DND-41 (cell line): ENCODE data around the gene FAM217A.
"Not testable (repeated sequence)": the region's sequence is repeated elsewhere in the genome, so short reads cannot be mapped to it uniquely, and the experiment has no call there.

Experiments
- ATAC-seq: fragments of 200-7000 bp; cut with Tn5 transposase; 3 replicates; pipeline ENCODE4 v1.9.1; 2021; ENCODE audit warnings: low read depth; ENCODE audit not compliant: insufficient read depth
- DNase-seq: peaks from one replicate; pipeline ENCODE4 v3.0.0-alpha.2; 2020
- H2AFZ ChIP-seq: 2 replicates; pipeline ENCODE4 v1.6.0; 2012; ENCODE audit warnings: low read depth, low read length
- H3K27ac ChIP-seq: 2 replicates; pipeline ENCODE4 v1.5.1; 2012; ENCODE audit warnings: low read length, inconsistent platforms
- H3K27me3 ChIP-seq: fragments of 200-600 bp; sonication (generic); 2 replicates; pipeline ENCODE4 v1.6.0; 2012; ENCODE audit warnings: low read length, mild to moderate bottlenecking, inconsistent platforms; ENCODE audit not compliant: insufficient read depth, poor library complexity
- H3K36me3 ChIP-seq: 2 replicates; pipeline ENCODE4 v1.5.1; 2012; ENCODE audit warnings: low read length, inconsistent platforms; ENCODE audit not compliant: insufficient read depth
- H3K4me1 ChIP-seq: 2 replicates; pipeline ENCODE4 v1.5.1; 2012; ENCODE audit warnings: mild to moderate bottlenecking, low read length; ENCODE audit not compliant: insufficient read depth
- H3K4me2 ChIP-seq: 2 replicates; pipeline ENCODE4 v1.6.0; 2012; ENCODE audit warnings: mild to moderate bottlenecking, moderate library complexity, low read length, inconsistent platforms; ENCODE audit not compliant: insufficient read depth
- H3K4me3 ChIP-seq, 2 experiments: fragments of 200-600 bp in 1 of 2; shearing (Covaris generic) in 1 of 2; 2 replicates each; pipeline ENCODE4 v1.5.1; 2012 to 2016; ENCODE audit warnings: inconsistent platforms in 2 of 2, low read length in 2 of 2, mild to moderate bottlenecking in 2 of 2, low read depth in 1 of 2, moderate library complexity in 1 of 2
- H3K79me2 ChIP-seq: 2 replicates; pipeline ENCODE4 v1.6.0; 2012; ENCODE audit warnings: low read length, inconsistent platforms; ENCODE audit not compliant: insufficient read depth
- H3K9ac ChIP-seq: 2 replicates; pipeline ENCODE4 v1.6.0; 2012; ENCODE audit warnings: low read depth, mild to moderate bottlenecking, inconsistent platforms, low read length, moderate library complexity
- H3K9me3 ChIP-seq: 2 replicates; pipeline ENCODE4 v1.5.1; 2012; ENCODE audit warnings: low read length, moderate library complexity, mild to moderate bottlenecking, inconsistent platforms; ENCODE audit not compliant: insufficient read depth, severe bottlenecking
- H4K20me1 ChIP-seq: 2 replicates; pipeline ENCODE4 v1.6.0; 2012; ENCODE audit warnings: low read length; ENCODE audit not compliant: insufficient read depth
- CTCF ChIP-seq: IDR thresholded peaks from 2 replicates; pipeline ENCODE4 v1.5.1; 2012; ENCODE audit warnings: borderline replicate concordance, low read length, moderate library complexity, mild to moderate bottlenecking; ENCODE audit not compliant: poor library complexity, severe bottlenecking; ENCODE audit errors: extremely low read depth
- EZH2 ChIP-seq: IDR thresholded peaks from 3 replicates; pipeline ENCODE4 v1.6.1; 2012; ENCODE audit warnings: borderline replicate concordance, low read depth, mild to moderate bottlenecking, moderate library complexity, low read length, inconsistent platforms; ENCODE audit not compliant: severe bottlenecking

Gene FAM217A

GRCh38 chr6:4101298-4101697 is 22.4 kb upstream of the FAM217A start:
- TF ChIP-seq EZH2 (no peak), CTCF (no peak)
- no peak overlapping the region for H3K4me2 ChIP-seq
- no peaks in the 10 kb centered on the region for H3K4me1 ChIP-seq
- no peaks in the 10 kb centered on the region for H4K20me1 ChIP-seq
- no peaks in the 10 kb centered on the region for H3K79me2 ChIP-seq
- no peak overlapping the region for H3K27ac ChIP-seq
- no peak overlapping the region for H3K4me3 ChIP-seq
- H3K27me3 ChIP-seq: no peaks in the 10 kb centered on the region
- H3K36me3 ChIP-seq: no peaks in the 10 kb centered on the region
- no peak overlapping the region for H2AFZ ChIP-seq
- H3K9me3 ChIP-seq: no peaks in the 10 kb centered on the region
- DNase-seq (no peak), ATAC-seq (no peak)
- H3K9ac ChIP-seq: no peak overlapping the region

GRCh38 chr6:4100655-4101054 is 21.7 kb upstream of the FAM217A start:
- H4K20me1 ChIP-seq: no peaks in the 10 kb centered on the region
- H3K4me3 ChIP-seq: no peak overlapping the region
- H3K36me3 ChIP-seq: no peaks in the 10 kb centered on the region
- no peak overlapping the region for H2AFZ ChIP-seq
- DNase-seq (no peak), ATAC-seq (no peak)
- H3K9ac ChIP-seq: no peak overlapping the region
- no peaks in the 10 kb centered on the region for H3K79me2 ChIP-seq
- no peaks in the 10 kb centered on the region for H3K4me1 ChIP-seq
- no peak overlapping the region for H3K4me2 ChIP-seq
- no peaks in the 10 kb centered on the region for H3K9me3 ChIP-seq
- TF ChIP-seq EZH2 (no peak), CTCF (no peak)
- no peaks in the 10 kb centered on the region for H3K27me3 ChIP-seq
- no peak overlapping the region for H3K27ac ChIP-seq

GRCh38 chr6:4093288-4093687 is 14.4 kb upstream of the FAM217A start:
- Histone ChIP-seq H3K4me2 (no peak overlapping the region), H3K27me3 (no peaks in the 10 kb centered on the region), H4K20me1 (no peaks in the 10 kb centered on the region), H3K79me2 (no peaks in the 10 kb centered on the region), H3K27ac (no peak overlapping the region), H3K9ac (no peak overlapping the region), H2AFZ (no peak overlapping the region), H3K4me1 (no peaks in the 10 kb centered on the region), H3K4me3 (no peak overlapping the region), H3K36me3 (no peaks in the 10 kb centered on the region), H3K9me3 (no peaks in the 10 kb centered on the region)
- DNase-seq (no peak), ATAC-seq (no peak)
- TF ChIP-seq CTCF (no peak), EZH2 (no peak)

- H3K9ac ChIP-seq: no peak overlapping the region
- TF ChIP-seq CTCF: no peak
- no peak for TF ChIP-seq EZH2
- H3K4me2 ChIP-seq: no peak overlapping the region
- H3K9me3 ChIP-seq: no peaks in the 10 kb centered on the region
- no peak for DNase-seq
- H3K36me3 ChIP-seq: no peaks in the 10 kb centered on the region
- no peak overlapping the region for H3K4me3 ChIP-seq
- H2AFZ ChIP-seq: no peak overlapping the region
- no peak overlapping the region for H3K27ac ChIP-seq
- no peaks in the 10 kb centered on the region for H4K20me1 ChIP-seq
- no peaks in the 10 kb centered on the region for H3K27me3 ChIP-seq
- H3K4me1 ChIP-seq: no peaks in the 10 kb centered on the region
- no peak for ATAC-seq
- H3K79me2 ChIP-seq: no peaks in the 10 kb centered on the region
Measured at GRCh38 chr6:4091941-4092340, 13.0 kb upstream of the FAM217A start.

GRCh38 chr6:4090043-4090442 is 11.1 kb upstream of the FAM217A start:
- not testable (repeated sequence) for H3K9ac ChIP-seq, H3K4me2 ChIP-seq, H3K27me3 ChIP-seq, H3K9me3 ChIP-seq, H2AFZ ChIP-seq, H3K27ac ChIP-seq, H3K4me1 ChIP-seq, H4K20me1 ChIP-seq, DNase-seq, ATAC-seq, H3K4me3 ChIP-seq, H3K36me3 ChIP-seq, H3K79me2 ChIP-seq
